Stomach smooth muscle (tissue), 2 donors: Measurements from ENCODE around the gene ELF1.
"Not testable (repeated sequence)": the region's sequence is repeated elsewhere in the genome, so short reads cannot be mapped to it uniquely, and the experiment has no call there.

Experiments used
- H3K27ac ChIP-seq: one replicate; pipeline ENCODE4 v1.7.0; 2013; ENCODE audit warnings: mild to moderate bottlenecking, low read length, inconsistent platforms
- H3K27me3 ChIP-seq, 2 donors: one replicate each; pipeline ENCODE4 v1.7.0; 2013; ENCODE audit warnings: low read length in 2 of 2; ENCODE audit not compliant: insufficient read depth in 2 of 2, control insufficient read depth in 1 of 2
- H3K36me3 ChIP-seq, 2 donors: one replicate each; pipeline ENCODE4 v1.7.0; 2013; ENCODE audit warnings: low read length in 2 of 2; ENCODE audit not compliant: control insufficient read depth in 2 of 2, insufficient read depth in 2 of 2
- H3K4me1 ChIP-seq: one replicate; pipeline ENCODE4 v1.7.0; 2013; ENCODE audit warnings: low read length; ENCODE audit not compliant: control insufficient read depth, insufficient read depth
- H3K4me3 ChIP-seq, 2 donors: one replicate each; pipeline ENCODE4 v1.7.0; 2013; ENCODE audit warnings: low read length in 2 of 2
- H3K9ac ChIP-seq, 2 donors: one replicate each; pipeline ENCODE4 v1.7.0; 2013; ENCODE audit warnings: low read length in 2 of 2, mild to moderate bottlenecking in 1 of 2
- H3K9me3 ChIP-seq, 2 donors: one replicate each; pipeline ENCODE4 v1.7.0; 2013; ENCODE audit warnings: low read length in 2 of 2; ENCODE audit not compliant: control insufficient read depth in 2 of 2
- donor health status: healthy.
- donor health status: Pancreatic carcinoma.

The ELF1 gene

GRCh38 chr13:40981949-40982348, 37.2 kb downstream of the ELF1 start:
- no peaks in the 10 kb centered on the region for H3K9me3 ChIP-seq
- no peak overlapping the region for H3K27ac ChIP-seq

GRCh38 chr13:40981361-40981760, 37.8 kb downstream of the ELF1 start:
- Histone ChIP-seq H3K27ac (no peak overlapping the region), H3K27me3 (no peaks in the 10 kb centered on the region), H3K9ac (no peak overlapping the region), H3K9me3 (no peaks in the 10 kb centered on the region), H3K36me3 (no peaks in the 10 kb centered on the region), H3K4me3 (no peak overlapping the region), H3K4me1 (peaks cover 5% of the 10 kb centered on the region)

More at GRCh38 chr13:40981949-40982348, 37.2 kb downstream of the ELF1 start:
- Histone ChIP-seq H3K4me1 (peaks cover 8% of the 10 kb centered on the region), H3K36me3 (no peaks in the 10 kb centered on the region), H3K27me3 (no peaks in the 10 kb centered on the region), H3K4me3 (no peak overlapping the region), H3K9ac (peak overlapping the region in 1 of 2 donors; percentile 24)

GRCh38 chr13:40980461-40980860, 38.7 kb downstream of the ELF1 start:
- Histone ChIP-seq H3K9me3 (no peaks in the 10 kb centered on the region), H3K27me3 (no peaks in the 10 kb centered on the region), H3K4me1 (peaks cover 2% of the 10 kb centered on the region), H3K4me3 (no peak overlapping the region), H3K9ac (no peak overlapping the region), H3K36me3 (no peaks in the 10 kb centered on the region), H3K27ac (no peak overlapping the region)

GRCh38 chr13:40979232-40979631, 39.9 kb downstream of the ELF1 start:
- Histone ChIP-seq H3K9ac (no peak overlapping the region), H3K4me1 (peaks cover 2% of the 10 kb centered on the region), H3K4me3 (no peak overlapping the region), H3K27ac (no peak overlapping the region), H3K9me3 (no peaks in the 10 kb centered on the region), H3K36me3 (no peaks in the 10 kb centered on the region), H3K27me3 (no peaks in the 10 kb centered on the region)

- H3K36me3 ChIP-seq, H3K27ac ChIP-seq, H3K4me1 ChIP-seq, H3K9me3 ChIP-seq, H3K9ac ChIP-seq, H3K27me3 ChIP-seq, H3K4me3 ChIP-seq: not testable (repeated sequence)
Measured at GRCh38 chr13:40978109-40978508, 41.0 kb downstream of the ELF1 start.

GRCh38 chr13:40975441-40975840, 43.7 kb downstream of the ELF1 start:
- Histone ChIP-seq H3K27ac (no peak overlapping the region), H3K36me3 (no peaks in the 10 kb centered on the region), H3K4me3 (no peak overlapping the region), H3K9ac (no peak overlapping the region), H3K27me3 (no peaks in the 10 kb centered on the region), H3K9me3 (no peaks in the 10 kb centered on the region), H3K4me1 (peaks cover 9% of the 10 kb centered on the region)

GRCh38 chr13:40974460-40975407, 44.4 kb downstream of the ELF1 start:
- H3K36me3 ChIP-seq, result no peaks in the 10 kb centered on the region
- H3K9ac ChIP-seq, result no peak overlapping the region
- no peak overlapping the region for H3K4me3 ChIP-seq
- no peaks in the 10 kb centered on the region for H3K27me3 ChIP-seq
- no peak overlapping the region for H3K27ac ChIP-seq
- peaks cover 10% of the 10 kb centered on the region for H3K4me1 ChIP-seq
- no peaks in the 10 kb centered on the region for H3K9me3 ChIP-seq

GRCh38 chr13:40973409-40973808, 45.7 kb downstream of the ELF1 start:
- Histone ChIP-seq H3K4me3 (no peak overlapping the region), H3K9ac (no peak overlapping the region), H3K4me1 (peaks cover 10% of the 10 kb centered on the region), H3K27ac (no peak overlapping the region), H3K27me3 (no peaks in the 10 kb centered on the region), H3K36me3 (no peaks in the 10 kb centered on the region), H3K9me3 (no peaks in the 10 kb centered on the region)

- peaks cover 10% of the 10 kb centered on the region for H3K4me1 ChIP-seq
- H3K27me3 ChIP-seq, result no peaks in the 10 kb centered on the region
- H3K4me3 ChIP-seq, result no peak overlapping the region
Measured at GRCh38 chr13:40971321-40971720, 47.8 kb downstream of the ELF1 start.

GRCh38 chr13:40970803-40971202, 48.3 kb downstream of the ELF1 start:
- no peak overlapping the region for H3K27ac ChIP-seq
- no peaks in the 10 kb centered on the region for H3K27me3 ChIP-seq
- H3K4me1 ChIP-seq, result peaks cover 8% of the 10 kb centered on the region
- no peaks in the 10 kb centered on the region for H3K9me3 ChIP-seq
- H3K36me3 ChIP-seq, result no peaks in the 10 kb centered on the region
- H3K9ac ChIP-seq, result no peak overlapping the region
- H3K4me3 ChIP-seq, result no peak overlapping the region

More at GRCh38 chr13:40971321-40971720, 47.8 kb downstream of the ELF1 start:
- H3K9ac ChIP-seq, result no peak overlapping the region
- H3K36me3 ChIP-seq, result no peaks in the 10 kb centered on the region
- H3K27ac ChIP-seq, result no peak overlapping the region
- no peaks in the 10 kb centered on the region for H3K9me3 ChIP-seq
